Colon (tissue), 2 donors: ENCODE results near the gene SLC25A45.
"Not testable (repeated sequence)": the region's sequence is repeated elsewhere in the genome, so short reads cannot be mapped to it uniquely, and the experiment has no call there.

Experiments used
- FAIRE-seq: peaks from 2 replicates; lab custom pipeline; 2012; peaks lifted over from hg19 to GRCh38; lab: Jason Lieb, UNC
- donor health status: control.
- donor health status: control.

The SLC25A45 gene

GRCh38 chr11:65420979-65421793 lies 38.7 kb upstream of the SLC25A45 start:
- no peak for FAIRE-seq

GRCh38 chr11:65420506-65420905 lies 38.1 kb upstream of the SLC25A45 start:
- FAIRE-seq: no peak

DNA sequence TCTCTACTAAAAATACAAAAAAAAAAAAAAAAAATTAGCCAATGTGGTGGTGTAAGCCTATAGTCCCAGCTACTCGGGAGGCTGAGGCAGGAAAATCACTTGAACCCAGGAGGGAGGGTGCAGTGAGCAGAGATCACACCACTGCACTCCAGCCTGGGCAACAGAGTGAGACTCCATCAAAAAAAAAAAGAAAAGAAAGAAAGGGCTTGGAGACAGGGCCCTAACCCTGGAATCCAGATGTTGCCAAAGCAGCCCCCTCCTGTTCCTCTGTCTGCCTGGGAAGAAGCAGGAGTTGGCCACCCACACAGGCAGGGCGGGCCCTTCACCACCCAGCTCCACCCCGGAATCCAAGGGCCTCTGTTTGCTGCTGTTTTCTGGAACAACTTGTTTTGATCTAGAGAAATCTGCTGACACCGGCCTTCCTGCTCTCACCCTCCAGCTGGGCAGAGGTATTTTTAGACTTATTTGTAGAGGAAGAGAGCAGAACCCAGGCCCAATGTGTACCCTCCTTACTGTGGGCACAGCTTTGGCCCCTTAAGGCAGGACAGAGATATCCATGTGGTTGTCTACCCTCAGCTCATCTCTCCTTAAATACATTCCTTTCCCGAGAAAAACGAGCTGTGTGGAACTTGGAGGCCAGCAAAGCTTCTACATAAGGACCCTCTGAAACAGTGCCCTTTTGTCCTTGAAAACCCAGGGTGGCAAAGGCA lies 37.5 kb upstream of the SLC25A45 start:
- FAIRE-seq: no peak

GRCh38 chr11:65419460-65419771 lies 37.0 kb upstream of the SLC25A45 start:
- FAIRE-seq: no peak

DNA sequence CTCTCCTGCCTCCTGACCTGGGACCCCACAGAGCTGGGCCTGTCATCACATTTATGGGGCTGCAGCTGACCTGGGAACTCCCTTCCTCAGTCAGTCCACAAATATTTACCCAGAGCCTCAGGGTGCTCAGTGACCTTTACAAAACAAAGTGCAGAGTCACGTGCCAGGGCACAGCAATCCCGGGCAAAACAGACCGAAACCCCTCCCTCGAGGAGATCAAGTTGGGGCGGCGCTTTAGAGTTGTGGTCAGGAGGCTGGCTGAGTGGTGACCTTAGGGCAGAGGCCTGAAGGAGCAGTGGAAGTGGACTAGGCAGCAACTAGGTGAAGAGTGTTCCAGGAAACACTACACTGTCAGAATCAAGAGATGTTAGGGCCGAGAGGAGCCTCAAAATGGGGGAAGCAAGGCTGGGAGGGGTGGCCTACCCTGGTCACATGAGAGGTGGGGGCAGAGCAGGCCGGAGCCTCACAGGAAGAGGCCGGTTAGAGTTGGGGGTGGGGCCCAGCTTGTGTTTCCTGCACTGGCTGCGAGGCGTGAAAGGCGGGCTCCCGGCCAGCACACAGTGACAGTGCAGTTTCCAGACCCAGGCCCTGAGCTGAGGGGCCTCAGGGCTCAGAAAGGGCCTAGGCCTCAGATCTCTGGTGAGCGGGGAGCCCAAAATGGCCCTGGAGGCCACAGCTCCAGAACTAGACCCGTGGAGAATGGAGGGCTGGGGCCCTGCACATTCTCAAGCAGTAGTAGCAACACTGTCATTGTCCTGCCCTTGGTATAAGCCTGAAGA lies 36.4 kb upstream of the SLC25A45 start:
- no peak for FAIRE-seq

GRCh38 chr11:65418431-65418680 lies 35.9 kb upstream of the SLC25A45 start:
- FAIRE-seq: no peak

DNA sequence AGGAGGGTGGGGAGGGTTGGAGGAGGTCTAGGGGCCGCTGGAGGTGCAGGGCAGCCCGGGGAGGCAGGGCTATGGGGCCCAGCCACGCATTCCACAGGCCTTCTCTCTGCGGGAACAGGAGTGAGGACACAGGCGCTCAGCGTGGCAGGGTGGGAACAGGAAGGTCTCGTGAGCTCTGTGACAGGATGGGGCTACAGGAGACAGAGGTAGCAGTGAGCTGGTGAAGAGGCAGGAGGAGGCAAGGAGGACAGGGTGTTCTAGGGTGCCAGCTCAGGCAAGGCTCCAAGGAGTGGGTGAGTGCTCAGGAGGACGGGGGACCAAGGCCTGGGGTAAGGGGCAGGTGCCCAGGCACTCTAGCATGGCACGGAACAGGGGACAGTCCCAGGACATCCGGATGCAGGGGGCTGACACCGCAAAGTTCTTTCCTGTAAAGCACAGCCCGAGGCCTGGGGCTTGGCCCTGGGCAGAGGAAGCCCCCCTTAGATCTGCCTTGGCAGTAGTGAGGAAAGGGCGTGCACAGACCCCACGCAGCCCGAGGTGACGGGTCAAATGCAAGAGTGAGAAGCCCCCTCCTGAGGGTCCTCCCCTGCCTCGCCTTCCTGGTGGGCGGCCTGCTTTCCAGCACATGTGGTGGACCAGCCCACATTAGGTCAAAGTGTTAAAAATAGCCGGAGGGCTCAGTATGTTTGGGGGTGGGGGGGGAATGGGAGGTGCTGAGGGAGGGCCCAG lies 35.4 kb upstream of the SLC25A45 start:
- FAIRE-seq: no peak

- FAIRE-seq: no peak
Observed at GRCh38 chr11:65416841-65417701, 34.6 kb upstream of the SLC25A45 start.

DNA sequence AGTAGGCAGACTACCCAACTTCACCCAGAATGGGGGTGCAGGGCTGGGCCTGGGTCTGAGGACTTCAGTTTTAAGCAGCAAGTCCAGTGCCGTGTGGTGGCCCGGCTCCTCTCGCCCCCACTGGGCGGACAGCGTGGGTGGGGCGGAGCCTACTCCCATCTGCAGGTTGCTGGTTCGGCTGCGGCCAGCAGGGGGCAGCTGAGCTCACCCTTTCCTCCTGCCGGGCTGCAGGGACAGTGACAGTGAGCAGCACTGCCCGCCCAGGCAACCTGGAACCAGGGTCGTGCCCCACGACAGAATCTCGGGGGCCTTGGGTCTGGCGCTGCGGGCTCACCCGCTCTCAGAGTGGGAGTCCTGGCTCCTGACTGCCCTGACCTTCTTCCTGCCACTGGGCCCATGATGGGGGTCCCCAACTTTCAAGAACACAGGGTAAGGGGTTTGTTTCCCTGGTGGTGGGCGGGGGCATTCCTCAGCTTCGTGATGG lies 33.9 kb upstream of the SLC25A45 start:
- FAIRE-seq: no peak

DNA sequence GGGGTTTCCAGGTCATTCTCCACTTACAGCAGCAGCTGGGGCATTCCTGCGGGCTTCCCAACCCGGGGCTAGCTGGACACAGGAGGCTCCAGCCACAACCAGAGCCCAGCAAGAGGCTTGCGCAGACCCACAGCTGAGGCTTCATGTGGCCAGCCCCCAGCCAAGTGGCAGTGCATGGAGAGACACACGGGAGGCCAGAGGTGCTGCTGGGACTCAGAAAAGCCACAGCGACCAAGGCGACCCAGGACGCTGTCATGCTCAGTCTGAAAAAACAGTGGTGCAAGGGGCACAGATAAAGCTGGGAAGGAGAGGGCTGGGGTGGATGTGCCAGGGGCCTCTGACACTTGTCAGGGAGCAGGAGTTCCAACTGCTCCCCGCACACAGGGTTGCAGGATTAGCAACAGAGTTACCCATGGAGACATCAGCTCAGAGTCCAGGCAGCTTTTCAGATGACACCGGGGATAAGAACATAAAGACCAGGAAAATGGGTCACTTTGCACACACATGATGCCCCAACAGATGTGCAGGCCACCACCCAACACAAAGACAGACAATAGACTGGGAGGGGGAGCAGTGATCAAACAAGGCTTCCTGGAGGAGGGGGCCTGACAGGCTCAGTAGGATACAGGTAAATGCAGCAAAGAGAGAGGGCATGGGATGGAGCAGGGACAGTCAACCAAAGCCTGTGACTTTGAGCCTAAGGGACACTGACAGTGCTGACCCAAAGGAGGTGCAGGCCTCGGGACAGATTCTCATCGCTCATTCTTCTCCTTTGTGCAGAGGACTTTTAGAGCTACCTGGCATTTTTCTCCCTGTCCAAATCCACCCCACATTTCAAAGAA lies 33.3 kb upstream of the SLC25A45 start:
- no peak for FAIRE-seq

- no peak for FAIRE-seq
Observed at GRCh38 chr11:65414776-65415498, 32.5 kb upstream of the SLC25A45 start.

GRCh38 chr11:65413077-65413664 lies 30.7 kb upstream of the SLC25A45 start:
- not testable (repeated sequence) for FAIRE-seq

DNA sequence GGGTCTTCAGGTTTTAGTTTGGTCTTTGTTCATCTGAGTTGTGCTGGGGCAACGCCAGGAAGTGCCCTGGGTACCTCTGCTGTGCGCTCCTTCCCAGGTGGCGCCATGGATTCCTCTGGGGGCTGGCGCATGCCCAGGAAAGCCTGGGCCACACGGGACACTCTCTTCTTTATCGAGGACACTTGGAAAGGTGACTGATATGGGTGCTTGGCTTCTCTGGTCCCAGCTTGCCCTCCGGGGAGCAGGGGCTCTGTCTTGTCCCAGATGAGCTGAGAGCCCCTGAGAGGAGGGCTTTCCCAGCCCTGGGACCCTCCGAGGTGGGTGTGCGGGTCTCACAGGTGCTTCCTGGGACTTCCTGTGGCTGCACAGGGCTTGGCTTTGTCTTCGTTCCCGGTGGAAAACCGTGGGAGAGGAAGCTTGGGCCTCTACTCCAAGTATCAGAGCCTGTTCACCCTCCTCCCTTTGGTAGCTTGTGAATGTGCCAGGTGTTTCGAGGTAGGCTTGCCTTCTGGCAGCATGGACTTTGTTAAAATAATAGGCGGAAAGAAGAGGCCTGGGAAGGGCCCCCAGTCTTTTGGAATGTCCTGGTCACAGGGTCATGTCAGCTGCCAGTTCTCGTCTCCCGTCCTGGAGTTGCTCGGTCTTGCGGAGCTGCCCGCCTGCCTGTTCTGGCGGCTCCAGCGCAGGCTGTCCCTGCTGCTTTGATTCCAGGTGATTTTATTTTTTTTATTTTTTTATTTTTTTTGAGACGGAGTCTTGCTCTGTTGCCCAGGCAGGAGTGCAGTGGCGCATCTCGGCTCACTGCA lies 30.0 kb upstream of the SLC25A45 start:
- no peak for FAIRE-seq

DNA sequence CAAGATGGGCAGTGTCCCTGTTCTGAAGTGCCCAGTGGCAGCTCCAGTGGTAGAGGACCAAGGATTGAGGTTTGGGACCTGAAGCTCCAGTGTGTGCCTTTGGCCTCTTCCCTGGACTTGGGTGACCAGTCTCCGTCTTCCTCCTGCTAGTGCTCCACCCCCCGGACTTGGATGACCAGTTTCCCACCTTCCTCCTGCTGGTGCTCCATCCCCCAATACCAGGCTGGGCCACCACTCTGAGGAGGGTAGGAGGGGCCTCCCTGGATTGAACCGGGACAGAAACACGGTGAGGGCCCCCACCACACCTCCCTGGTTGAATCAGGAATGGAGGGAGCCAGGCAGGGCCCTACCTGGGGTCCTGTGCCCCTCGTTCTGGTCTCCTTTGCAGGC lies 29.2 kb upstream of the SLC25A45 start:
- FAIRE-seq: no peak

- FAIRE-seq: no peak
Observed at GRCh38 chr11:65410936-65411680, 28.7 kb upstream of the SLC25A45 start.

- FAIRE-seq: no peak
Observed at GRCh38 chr11:65404638-65405339, 22.3 kb upstream of the SLC25A45 start.

GRCh38 chr11:65404210-65404609 lies 21.8 kb upstream of the SLC25A45 start:
- no peak for FAIRE-seq
